NCI-H226 (cell line): ENCODE measurements around the gene RASAL2.
A peak's percentile ranks its signal among the peaks of the same experiment; 100 is the strongest.
"Not testable (repeated sequence)": the region's sequence is repeated elsewhere in the genome, so short reads cannot be mapped to it uniquely, and the experiment has no call there.

Source experiments
- DNase-seq: peaks from one replicate; pipeline ENCODE4 v3.0.0-alpha.2; 2015

RASAL2 gene

GRCh38 chr1:178072326-178072725, 21.6 kb upstream of the RASAL2 start:
- DNase-seq = no peak

- DNase-seq = no peak
These were observed 18.6 kb upstream of the RASAL2 start for GRCh38 chr1:178075333-178075732.

- no peak for DNase-seq
These were observed 17.3 kb upstream of the RASAL2 start for GRCh38 chr1:178076607-178077006.

DNA sequence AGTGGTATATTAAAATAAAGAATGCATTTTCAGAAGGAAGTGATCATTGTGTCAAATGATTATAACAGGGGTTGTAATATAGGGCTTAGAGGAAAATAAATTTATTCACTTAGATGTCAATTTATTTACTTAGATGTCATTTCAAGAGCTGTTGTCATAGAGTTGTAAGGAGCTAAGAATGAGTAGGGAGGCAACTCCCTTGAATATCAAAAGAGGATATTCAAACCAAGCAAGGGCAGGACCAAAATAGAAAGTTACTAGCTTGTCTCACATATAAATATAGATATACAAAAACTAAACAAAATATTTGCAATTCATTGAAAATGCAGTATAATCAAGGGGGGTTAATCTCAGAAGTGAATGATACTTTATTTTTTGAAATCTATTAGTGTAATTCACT, 16.0 kb upstream of the RASAL2 start:
- no peak for DNase-seq

DNA sequence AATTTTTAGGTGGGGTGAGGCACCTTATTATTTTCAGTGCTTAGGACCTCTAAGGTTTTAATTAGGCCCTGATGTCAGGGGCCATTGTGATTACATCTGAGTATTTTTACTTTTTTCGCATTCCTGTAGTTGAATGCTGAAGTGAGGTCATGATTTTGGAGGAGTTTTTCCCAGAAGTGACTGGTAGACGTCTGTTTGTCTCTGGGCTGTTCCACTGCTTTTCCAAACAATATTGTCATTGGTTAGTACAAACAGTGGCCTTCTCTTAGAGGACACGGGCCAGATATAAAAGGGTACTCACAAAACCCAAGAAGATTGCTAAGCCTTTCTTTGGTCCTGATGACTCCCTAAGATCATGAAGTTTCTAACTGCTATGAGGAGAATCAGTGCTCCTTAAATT, 7.6 kb upstream of the RASAL2 start:
- no peak for DNase-seq

DNA sequence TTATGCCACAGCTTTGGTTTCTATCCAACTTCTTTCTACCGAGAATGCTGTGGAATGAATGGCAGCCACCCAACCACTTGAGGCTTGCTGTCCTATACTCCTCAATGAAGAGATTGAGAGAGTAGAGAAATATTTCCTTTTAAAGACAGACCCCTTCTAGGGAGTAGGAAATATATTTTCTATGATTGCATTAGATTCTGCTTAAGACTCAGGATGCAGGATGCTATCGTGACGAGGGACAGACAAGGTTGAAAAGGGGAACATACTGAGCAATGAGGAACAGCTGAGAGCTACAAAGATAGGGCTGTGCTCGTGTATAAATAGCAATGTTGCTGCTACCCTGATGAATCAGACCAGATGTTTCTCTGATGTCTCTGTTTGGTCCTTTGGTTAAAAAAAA, 7.1 kb upstream of the RASAL2 start:
- no peak for DNase-seq

- DNase-seq = no peak
These were observed 5.3 kb upstream of the RASAL2 start for GRCh38 chr1:178088651-178089050.

- DNase-seq = not testable (repeated sequence)
These were observed 2.5 kb upstream of the RASAL2 start for GRCh38 chr1:178091454-178091853.

- DNase-seq = peak; percentile 54
These were observed 1.7 kb upstream of the RASAL2 start for GRCh38 chr1:178091986-178092745.

GRCh38 chr1:178092878-178093493, 918 bp upstream of the RASAL2 start:
- no peak for DNase-seq

DNA sequence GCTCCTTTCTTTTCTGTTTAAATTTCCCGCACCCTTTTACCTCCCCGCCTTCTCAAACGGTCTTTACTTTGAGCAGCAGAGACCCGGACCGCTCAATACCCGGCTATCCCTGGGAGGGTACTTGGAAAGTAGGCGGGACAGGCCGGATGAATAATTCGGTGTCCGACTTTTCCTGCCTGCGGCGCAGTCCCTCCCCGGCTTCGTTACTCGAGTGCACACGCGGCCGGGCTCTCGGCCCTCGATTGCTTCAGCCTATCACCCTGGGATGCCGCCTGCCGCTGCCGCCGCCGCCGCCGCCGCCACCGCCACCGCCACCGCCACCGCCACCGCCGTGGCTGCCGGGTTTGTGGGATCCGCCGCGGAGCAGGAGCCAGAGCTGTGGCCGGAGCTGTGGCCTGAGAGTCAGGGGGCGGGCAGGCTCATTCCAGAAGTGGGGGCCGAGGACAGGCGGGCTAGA, 382 bp upstream of the RASAL2 start:
- DNase-seq = peak; percentile 97

- DNase-seq = no peak
These were observed 1.1 kb downstream of the RASAL2 start for GRCh38 chr1:178094739-178095645.

DNA sequence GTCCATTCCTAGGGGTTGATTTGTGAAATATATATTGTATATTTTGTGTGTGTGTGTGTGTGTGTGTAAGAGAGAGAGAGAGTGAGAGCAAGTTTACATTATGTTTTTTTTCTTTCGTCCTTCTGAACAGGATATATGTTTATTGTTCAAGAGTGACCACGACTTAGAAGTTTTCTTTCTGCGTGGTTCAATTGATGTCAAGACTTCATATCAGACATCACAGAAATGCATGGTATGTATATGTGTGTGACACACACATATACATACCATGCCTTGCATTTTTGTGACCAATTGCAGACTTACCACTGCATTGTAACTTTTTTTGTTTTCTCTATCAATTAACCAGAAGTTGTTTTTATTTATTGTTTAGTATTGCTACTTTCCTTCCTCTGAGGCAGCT, 2.5 kb downstream of the RASAL2 start:
- DNase-seq = no peak

GRCh38 chr1:178098262-178098661, 4.4 kb downstream of the RASAL2 start:
- DNase-seq = peak; percentile 58

DNA sequence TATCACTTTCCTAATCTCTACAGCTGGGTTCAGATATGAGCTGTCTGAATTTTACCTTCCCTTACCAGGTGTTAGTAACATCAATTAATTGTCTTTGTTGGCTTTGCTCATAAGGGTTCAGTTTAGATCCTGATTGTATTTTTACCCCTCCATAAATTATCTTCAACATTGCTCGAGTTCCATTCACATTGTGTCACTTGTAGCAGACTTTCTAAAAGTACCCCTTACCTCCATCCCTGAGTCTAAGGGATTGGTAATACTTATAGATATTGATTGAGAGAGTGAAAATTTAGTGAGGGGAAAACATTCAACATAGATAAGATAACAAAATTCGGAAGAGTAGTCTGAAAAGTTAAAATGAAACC, 7.3 kb downstream of the RASAL2 start:
- DNase-seq = no peak

DNA sequence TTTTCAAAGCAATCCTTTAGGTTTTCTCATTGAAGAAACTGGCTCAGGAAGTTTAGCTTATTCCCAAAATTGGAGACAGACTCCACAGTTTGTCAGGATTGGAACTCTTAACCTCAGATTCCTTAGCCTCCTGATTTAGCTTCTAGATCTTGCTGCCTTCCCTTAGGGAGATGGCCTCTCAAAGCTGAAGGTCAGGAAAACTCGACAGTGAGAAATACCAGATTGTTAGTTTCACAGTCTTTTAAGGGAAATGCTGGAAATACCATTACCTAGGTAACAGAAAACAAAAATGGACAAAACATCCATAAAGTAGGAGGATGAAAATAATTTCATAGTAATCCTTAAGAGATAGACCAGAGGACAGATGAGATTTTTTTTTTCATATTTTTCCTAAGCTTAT, 7.8 kb downstream of the RASAL2 start:
- DNase-seq = peak; percentile 60

GRCh38 chr1:178102218-178102617, 8.3 kb downstream of the RASAL2 start:
- peak; percentile 49 for DNase-seq

GRCh38 chr1:178107823-178108222, 13.9 kb downstream of the RASAL2 start:
- no peak for DNase-seq

DNA sequence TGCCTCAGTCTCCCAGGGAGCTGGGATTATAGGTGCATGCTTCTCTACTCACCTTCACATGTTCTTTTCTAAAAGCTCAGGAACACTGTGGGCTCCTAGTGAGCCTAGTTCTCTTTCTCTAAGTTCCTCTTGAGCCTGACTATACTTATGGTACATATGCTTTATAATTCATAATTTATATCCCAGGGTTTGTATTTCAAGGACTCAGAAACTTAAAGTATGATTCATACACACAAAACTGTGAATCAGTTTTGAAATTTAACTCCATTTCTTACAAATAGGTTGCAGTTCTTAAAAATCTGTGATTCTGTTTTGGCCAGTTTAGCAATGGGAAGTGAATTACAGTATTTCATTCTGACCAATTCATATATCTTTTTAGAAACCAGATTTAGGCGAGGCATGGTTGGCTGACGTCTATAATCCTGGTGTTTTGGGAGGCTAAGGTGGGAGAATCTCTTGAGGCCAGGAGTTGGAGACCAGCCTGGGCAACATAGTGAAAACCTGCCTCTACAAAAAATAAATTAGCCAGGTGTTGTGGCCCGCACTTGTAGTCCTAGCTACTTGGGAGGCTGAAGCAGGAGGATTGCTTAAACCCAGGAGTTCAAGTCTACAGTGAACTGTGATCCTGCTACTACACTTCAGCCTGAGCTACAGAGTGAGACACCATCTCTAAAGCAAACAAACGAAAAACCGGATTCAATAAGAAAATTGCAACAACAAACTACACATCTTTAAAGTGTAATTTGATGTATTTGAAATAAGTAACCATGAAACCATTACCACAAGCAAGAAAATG, 15.6 kb downstream of the RASAL2 start:
- DNase-seq = no peak

DNA sequence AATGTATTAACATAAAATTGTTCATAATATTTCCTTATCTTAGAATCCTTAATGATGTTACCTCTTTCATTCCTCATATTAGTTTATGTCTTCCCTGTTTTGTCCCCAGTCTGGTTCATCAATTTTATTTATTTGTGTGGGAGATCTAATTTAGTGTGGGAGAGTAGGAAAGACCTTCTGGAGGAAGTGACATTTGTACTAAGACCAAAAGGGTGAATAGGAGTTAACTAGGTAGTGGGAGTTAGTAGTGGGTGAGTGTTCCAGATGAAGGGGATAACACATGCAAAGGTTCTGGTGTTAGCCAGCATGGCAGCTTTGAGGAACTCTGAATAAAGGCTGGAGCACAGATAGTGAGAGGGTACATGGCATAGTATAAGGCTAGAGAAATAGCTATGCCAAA, 21.4 kb downstream of the RASAL2 start:
- no peak for DNase-seq

DNA sequence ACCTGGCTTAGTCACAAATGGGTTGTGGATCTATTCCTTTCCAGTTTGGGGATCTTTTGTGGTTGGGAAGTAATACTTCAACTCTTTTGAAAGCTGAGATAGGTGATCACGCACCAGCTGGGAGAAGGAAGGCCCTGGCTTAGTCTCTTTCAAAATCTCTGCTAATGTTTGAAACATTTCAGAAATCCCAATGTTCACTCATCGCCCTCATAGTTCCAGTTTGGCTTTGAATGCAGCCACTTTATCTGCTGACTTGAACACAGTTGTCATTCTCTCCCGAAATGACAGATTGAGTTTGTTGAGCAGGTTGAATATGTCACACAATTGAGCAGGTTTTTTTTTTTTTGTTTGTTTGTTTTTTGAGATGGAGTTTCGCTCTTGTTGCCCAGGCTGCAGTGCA, 24.6 kb downstream of the RASAL2 start:
- no peak for DNase-seq

- DNase-seq = no peak
These were observed 25.7 kb downstream of the RASAL2 start for GRCh38 chr1:178119628-178120027.

DNA sequence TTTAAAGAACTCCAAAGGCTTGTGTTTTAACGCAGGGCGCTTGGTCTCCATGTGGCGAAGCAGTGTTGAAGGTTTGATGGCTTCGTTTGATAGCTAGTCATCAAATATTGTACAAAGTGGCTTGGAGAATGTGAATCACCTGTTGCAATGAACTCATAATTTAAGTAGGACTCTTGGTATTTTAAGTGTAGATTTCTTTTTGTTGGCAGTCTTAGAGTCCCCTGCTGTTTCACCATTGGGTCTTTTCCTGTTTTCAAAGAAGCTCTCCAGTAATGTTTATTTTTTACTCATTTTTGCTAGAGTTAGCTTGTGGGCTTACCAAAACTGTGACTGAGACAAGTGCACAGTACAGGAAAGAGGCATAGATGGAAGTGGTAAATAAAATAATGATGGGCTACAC, 26.2 kb downstream of the RASAL2 start:
- no peak for DNase-seq
